ENCODE measurements around the gene XDH.

Gene XDH

GRCh38 chr2:31329081-31329625 is 85.4 kb downstream of the XDH start:
- no peak for DNase-seq (ENCODE audit: low read depth)

DNA sequence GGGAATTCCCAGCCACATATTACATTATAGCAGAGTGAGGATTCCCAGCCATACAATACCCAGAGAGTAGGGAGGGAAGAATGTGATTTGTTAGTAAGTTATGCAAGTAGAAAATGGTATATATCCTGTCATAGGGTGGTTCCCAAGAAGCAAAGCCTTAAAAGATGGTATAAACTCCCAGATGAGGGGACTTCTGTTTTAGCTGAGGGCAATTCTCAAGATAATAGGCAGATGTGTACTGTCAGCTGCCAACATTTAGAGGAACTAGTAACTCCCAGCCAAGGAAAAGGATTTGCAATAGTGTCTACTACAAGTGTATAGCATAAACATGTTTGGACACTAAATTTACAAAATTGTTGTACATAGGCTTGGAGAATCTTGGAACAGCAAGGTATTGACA is 86.5 kb downstream of the XDH start:
- no peak for DNase-seq (ENCODE audit: low read depth)

DNA sequence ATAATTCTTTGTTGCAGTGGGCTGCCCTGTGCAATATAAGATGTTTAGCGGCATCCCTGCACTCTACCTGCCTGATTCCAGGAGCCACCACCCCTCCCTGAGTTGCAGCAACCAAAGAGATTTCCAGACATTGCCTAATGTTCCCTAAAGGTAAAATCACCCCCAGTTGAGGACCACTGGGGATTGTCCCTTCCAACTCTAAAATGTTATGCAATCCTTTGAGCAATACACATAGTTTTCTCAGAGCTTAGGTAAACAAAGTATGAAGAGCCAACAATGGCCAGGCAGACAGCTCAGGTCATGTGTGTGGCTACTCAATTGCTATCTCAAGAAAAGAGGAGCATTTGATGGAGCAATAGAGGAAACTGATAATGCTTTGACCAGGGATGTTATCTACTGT is 87.0 kb downstream of the XDH start:
- DNase-seq (ENCODE audit: low read depth) = no peak

- no peak for DNase-seq (ENCODE audit: low read depth)
These were observed 90.4 kb downstream of the XDH start for GRCh38 chr2:31324016-31324633.

DNA sequence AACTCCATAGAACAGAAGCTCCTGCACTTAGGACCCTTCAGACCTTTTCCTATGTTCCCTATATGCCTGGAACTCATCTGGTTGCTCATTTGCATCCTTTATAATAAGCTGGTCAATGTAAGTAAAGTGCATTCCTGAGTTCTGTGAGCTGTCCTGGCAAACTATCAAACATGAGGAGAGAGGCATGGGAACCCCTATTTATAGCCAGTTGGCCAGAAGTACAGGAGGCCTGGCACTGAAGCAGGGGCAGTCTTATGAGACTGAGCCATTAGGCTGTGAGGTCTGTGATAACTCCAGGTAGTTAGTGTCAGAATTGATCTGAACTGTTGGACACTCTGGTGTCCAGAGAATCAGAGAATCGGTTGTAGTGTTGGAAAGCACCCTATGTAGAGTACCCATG is 92.2 kb downstream of the XDH start:
- DNase-seq (ENCODE audit: low read depth) = no peak

DNA sequence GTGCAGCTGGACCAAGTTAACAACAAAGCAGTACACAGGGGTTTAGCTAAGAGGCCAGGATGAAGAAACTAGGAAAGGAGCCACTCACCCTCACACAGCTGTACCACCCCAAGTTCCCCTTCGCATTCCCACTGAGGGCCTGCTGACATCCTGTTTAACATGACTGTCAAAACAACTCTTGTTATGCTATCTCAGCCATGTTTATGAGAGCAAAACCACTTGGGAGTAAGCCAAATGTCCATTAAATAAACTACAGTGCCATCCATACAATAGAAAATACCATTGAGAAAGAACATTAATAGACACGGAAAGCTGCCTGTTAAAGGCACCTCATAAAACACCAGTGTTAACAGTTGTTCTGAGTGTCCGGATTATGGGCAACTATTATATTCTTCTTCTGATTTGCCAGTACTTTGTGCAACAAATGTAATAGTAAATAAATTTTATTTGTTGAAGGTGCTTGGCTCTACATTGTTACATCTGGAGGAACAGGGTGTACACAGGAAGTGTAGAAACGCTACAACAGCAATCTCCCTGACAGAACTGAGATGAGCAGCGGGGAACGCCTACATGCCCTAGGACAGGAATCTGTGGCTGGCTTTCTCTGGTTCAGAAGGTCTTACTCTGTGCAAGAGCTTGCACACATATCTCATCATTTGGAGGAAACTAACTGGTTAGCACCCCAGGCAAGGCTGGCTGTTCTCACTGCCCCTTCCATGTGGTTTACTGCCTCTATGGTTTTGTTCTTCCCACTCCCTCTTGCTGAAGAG is 95.0 kb downstream of the XDH start:
- no peak for DNase-seq (ENCODE audit: low read depth)

GRCh38 chr2:31318361-31319336 is 95.9 kb downstream of the XDH start:
- DNase-seq (ENCODE audit: low read depth) = no peak

DNA sequence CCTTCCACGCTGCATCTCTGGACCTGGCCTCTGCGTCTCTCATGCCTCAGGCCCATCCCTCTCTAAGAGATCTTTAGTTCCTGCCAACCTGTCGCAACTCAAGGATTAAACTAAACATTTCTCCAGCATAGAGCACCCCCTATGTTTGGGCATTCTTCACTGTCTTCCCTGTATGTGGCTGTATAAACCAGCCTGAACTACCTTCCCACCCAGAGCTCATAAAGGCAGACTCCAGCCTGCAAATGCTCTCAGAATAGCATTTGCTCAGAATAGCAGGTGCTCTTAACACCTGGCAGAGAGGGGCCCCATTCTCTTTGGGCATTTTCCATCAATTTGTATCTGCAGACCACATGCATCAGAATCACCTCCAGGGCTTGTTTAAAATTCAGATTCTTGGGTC is 97.1 kb downstream of the XDH start:
- no peak for DNase-seq (ENCODE audit: low read depth)

DNA sequence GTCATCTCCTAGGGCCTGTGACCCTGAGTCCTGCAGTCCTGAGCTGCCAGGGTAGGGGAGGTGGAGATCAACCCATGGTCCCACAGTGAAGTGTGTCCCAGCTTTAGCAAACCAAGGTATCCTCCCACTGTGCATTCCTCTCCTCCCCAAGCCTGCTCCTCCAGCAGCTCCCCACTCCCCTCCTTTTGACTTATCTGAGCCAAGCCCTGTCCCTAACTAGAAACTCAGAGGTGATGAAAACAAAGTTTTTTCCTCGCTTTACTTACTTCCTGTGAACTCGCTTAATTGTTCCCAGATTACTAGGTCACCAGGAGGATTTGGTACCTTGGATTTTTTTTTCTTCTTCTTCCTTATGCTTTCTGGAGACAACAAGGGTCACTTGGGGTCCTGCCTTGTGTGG is 99.8 kb downstream of the XDH start:
- no peak for DNase-seq (ENCODE audit: low read depth)

- no peak for DNase-seq (ENCODE audit: low read depth)
These were observed 101.6 kb downstream of the XDH start for GRCh38 chr2:31312898-31313297.

- DNase-seq (ENCODE audit: low read depth) = no peak
These were observed 109.7 kb downstream of the XDH start for GRCh38 chr2:31304816-31305215.

- no peak for DNase-seq (ENCODE audit: low read depth)
These were observed 111.5 kb downstream of the XDH start for GRCh38 chr2:31302940-31303563.

GRCh38 chr2:31300309-31300708 is 114.2 kb downstream of the XDH start:
- DNase-seq (ENCODE audit: low read depth) = no peak

DNA sequence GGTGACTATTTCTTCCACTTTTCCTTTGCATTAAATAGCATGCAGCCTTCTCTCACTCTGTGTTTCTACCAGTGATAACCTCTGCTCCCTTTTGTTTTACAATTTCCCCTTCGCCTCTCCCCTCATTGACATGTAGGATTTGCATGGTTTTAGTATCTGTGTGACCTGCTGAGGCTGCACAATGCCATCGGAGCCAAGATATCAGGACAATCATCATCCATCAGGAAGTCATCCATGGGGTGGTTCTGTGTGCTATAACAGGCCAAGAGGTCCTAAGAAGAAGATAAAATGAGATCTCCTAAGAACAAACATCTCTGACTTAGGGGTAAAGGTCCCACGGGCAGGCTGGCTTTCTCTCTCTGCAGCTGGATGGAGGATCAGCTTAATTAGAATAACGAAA is 115.0 kb downstream of the XDH start:
- no peak for DNase-seq (ENCODE audit: low read depth)

DNA sequence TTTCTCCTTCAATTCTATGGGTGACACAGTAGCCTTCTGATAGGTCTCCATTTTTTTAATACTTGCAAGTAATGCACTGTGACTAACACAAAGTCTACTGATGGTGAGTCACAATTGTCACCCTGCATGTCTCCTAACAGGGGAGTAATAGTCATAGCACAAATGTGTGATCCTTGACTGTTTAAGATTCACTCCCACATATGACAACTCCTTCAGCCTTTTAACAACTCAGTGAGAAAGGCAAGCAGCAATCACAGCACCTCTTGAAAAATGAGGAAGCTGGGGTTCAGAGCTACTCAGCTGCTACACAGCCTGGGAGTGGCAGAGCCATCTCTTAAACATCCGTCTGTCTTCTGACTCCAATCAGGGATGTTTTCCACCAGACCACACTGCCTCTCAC is 116.8 kb downstream of the XDH start:
- no peak for DNase-seq (ENCODE audit: low read depth)

DNA sequence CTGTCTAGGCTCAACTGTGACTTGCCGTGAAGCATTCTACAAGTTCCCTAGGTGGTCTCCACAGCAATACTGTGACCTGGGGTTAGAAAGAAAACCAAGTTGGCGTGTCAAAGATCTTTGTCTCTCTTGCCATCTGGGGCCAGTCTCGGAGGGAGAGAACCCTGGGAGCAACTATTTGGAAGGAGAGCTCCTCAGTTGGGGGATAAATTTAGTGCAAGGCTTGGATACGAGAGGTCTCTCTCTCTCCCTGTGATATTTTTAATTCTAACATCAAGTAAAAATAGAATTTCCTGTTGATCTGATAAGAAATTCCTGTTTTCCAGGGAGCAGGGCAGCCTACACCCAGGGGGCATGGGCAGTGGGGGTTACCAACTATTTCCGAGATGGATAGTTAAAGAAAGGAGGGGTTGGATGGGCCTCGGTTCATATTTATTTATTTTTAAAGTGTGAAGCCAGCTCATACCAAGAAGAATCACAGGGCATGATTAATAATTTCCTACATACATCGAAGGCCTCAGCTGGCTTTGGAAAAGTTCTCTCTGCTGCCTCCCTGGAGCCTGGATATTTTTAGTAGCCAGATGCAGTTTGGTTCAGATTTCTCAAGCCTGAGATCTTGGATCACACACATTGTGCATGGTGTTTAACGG is 117.8 kb downstream of the XDH start:
- DNase-seq (ENCODE audit: low read depth) = no peak

DNA sequence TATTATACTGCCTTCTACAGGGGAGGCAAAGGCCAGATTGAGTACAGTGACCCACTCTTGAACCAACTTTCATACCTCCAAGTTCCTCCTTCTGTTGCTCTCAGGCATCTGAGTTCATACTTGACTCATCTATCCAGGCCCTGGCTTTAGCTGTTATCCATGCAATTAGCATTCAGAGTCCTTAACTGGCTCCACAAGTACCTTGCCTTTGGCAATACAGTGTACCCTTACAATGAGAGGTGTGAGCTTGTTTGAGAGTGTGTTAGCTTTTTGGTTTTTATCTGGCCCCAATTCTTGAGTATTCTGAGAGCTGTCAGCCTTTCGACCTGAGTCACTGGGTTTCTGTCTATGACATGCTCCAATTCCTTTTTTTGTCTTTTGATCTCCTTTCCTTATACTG is 120.3 kb downstream of the XDH start:
- no peak for DNase-seq (ENCODE audit: low read depth)

DNA sequence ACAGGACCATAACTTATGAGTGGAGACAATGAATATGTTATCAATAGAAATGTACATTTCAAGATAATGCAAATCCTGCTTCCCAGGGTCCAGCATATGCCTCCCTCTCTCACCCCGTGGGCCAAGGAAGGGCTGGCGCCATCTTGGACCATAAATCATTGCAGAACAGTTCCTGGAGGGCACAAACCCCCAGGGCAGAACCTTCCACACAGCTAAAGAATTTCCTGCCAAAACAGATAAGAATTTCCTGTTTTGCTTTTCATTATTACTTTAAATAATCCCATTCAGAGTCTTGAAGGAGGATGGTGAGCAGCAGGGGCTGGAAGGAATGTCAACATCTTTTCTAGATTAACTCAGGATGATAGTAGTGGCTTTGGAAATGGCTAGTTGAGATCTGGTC is 126.9 kb downstream of the XDH start:
- no peak for DNase-seq (ENCODE audit: low read depth)

DNA sequence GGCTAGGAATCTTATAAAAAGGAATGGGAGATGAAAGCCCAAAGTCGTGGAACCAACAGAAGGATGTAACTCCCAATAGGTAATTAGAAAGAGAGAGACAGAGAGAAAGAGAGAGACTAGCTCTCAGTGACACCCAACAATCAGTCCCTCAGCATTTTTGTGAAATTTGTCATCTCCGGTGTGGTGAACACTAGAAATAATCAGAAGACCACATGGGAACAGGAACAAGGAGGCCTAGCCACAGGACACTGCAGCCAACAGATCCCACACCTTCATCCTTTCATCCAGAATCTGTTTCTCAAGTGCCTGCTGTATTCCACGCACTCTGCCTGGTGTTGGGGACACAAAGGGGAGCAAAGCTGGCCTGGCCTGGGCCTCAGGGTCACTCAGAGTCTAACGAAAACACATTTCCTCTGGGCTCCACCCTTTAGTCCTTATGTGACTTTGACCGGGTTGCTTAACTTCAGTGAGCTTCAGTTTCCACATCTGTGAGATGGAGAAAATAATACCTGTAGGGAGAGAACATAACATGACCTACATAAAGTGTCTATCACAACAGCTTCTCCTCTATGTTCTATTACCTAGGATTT is 127.5 kb downstream of the XDH start:
- DNase-seq (ENCODE audit: low read depth) = no peak

DNA sequence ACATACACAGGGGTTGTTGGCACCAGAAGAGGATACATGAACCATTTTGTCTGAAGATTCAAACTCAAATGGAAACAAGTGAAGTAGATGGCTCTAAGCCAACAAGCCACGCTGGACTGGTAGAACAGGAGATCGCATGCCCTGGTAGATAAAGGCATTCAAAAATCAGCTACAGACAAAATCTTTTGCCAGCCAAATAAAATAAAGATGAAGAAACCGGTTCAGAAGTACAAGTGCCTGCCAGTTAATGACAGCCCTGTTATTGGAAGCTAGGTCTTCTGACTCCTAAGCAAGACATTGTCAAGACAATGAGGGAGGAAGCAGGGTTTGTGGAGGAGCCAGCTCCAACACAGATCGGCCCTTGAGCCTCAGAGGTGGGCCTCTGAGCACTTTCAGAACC is 128.3 kb downstream of the XDH start:
- DNase-seq (ENCODE audit: low read depth) = no peak

Data from GM04503 (cell line).